ENCODE results near the gene AOPEP. TPM values are rescaled to one million over a fixed set of nuclear protein-coding genes. Genes with fewer than 3 reads are reported as not detected.
A peak's percentile ranks its signal among the peaks of the same experiment; 100 is the strongest.

The AOPEP gene
- total and polyA plus RNA-seq, 9 of the 15 experiments (the other 6 are each of a cell fraction or from before 2014, with no cell fraction given), result 4.5 to 19.3 (median 13.5) TPM

DNA sequence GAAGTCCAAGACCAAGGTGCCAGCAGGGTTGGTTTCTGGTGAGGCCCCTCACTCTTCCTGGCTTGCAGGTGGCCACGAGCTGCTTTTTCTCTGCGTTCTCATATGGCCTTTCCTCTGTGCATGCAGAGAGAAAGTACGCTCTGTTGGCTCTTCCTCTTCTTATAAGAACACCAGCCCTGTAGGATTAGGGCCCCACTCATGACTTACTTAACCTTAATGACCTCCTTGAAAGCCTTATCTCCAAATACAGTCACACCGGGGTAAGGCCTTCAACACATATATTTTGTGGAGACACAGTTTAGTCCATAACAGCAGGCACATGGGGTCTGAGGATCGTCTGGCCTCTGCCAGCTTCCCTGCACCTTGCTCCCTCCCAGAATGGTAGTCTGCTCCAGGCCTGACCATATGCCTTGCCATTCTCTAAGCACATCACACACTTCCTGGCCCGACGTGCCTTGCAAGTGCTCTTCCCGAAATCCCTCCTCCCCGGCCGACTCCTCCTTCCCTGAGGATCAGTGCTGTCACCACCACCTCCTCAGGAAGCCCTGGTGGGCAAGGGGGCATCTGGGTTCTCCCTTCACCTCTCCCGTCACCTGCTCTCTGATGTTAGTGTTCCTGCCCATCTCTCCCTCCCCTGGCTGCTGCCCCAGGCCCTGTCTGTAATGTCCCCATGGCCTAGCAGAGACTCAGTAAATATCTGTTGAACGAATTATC, 200.7 kb downstream of the AOPEP start (continued):
- TF ChIP-seq GABPB1 (CRISPR knock-in tag; IDR thresholded peaks at IDR 0.05), result no peak
- TF ChIP-seq CREB1 (IDR thresholded peaks at IDR 0.05), result no peak
- TF ChIP-seq CREB1 (CRISPR knock-in tag; IDR thresholded peaks at IDR 0.05), result no peak
- TF ChIP-seq, protein P1, sequence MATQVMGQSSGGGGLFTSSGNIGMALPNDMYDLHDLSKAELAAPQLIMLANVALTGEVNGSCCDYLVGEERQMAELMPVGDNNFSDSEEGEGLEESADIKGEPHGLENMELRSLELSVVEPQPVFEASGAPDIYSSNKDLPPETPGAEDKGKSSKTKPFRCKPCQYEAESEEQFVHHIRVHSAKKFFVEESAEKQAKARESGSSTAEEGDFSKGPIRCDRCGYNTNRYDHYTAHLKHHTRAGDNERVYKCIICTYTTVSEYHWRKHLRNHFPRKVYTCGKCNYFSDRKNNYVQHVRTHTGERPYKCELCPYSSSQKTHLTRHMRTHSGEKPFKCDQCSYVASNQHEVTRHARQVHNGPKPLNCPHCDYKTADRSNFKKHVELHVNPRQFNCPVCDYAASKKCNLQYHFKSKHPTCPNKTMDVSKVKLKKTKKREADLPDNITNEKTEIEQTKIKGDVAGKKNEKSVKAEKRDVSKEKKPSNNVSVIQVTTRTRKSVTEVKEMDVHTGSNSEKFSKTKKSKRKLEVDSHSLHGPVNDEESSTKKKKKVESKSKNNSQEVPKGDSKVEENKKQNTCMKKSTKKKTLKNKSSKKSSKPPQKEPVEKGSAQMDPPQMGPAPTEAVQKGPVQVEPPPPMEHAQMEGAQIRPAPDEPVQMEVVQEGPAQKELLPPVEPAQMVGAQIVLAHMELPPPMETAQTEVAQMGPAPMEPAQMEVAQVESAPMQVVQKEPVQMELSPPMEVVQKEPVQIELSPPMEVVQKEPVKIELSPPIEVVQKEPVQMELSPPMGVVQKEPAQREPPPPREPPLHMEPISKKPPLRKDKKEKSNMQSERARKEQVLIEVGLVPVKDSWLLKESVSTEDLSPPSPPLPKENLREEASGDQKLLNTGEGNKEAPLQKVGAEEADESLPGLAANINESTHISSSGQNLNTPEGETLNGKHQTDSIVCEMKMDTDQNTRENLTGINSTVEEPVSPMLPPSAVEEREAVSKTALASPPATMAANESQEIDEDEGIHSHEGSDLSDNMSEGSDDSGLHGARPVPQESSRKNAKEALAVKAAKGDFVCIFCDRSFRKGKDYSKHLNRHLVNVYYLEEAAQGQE (IDR thresholded peaks at IDR 0.05; ENCODE audit: borderline replicate concordance), result no peak
- TF ChIP-seq, protein P1 (CRISPR knock-in tag; IDR thresholded peaks at IDR 0.05; ENCODE audit: low read depth), result no peak
- TF ChIP-seq ELF2 (CRISPR knock-in tag; IDR thresholded peaks at IDR 0.05), result no peak
- TF ChIP-seq ZNF589 (CRISPR knock-in tag; IDR thresholded peaks at IDR 0.05; ENCODE audit: low read depth), result no peak
- TF ChIP-seq SNRNP70 (optimal IDR thresholded peaks at IDR 0.05; ENCODE audit: low read depth, low read length), result no peak
- TF ChIP-seq, protein P2, sequence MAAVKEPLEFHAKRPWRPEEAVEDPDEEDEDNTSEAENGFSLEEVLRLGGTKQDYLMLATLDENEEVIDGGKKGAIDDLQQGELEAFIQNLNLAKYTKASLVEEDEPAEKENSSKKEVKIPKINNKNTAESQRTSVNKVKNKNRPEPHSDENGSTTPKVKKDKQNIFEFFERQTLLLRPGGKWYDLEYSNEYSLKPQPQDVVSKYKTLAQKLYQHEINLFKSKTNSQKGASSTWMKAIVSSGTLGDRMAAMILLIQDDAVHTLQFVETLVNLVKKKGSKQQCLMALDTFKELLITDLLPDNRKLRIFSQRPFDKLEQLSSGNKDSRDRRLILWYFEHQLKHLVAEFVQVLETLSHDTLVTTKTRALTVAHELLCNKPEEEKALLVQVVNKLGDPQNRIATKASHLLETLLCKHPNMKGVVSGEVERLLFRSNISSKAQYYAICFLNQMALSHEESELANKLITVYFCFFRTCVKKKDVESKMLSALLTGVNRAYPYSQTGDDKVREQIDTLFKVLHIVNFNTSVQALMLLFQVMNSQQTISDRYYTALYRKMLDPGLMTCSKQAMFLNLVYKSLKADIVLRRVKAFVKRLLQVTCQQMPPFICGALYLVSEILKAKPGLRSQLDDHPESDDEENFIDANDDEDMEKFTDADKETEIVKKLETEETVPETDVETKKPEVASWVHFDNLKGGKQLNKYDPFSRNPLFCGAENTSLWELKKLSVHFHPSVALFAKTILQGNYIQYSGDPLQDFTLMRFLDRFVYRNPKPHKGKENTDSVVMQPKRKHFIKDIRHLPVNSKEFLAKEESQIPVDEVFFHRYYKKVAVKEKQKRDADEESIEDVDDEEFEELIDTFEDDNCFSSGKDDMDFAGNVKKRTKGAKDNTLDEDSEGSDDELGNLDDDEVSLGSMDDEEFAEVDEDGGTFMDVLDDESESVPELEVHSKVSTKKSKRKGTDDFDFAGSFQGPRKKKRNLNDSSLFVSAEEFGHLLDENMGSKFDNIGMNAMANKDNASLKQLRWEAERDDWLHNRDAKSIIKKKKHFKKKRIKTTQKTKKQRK (IDR thresholded peaks at IDR 0.05; ENCODE audit: borderline replicate concordance, low read depth, low read length), result no peak
- 0 out of 2 replicates have a peak, but pooled peaks have one; percentile 2 for TF ChIP-seq SPI1 (IDR thresholded peaks at IDR 0.05; ENCODE audit: borderline replicate concordance, low read depth, low read length)
- TF ChIP-seq TEAD2 (tag; IDR thresholded peaks at IDR 0.05), result no peak
- TF ChIP-seq FOS (IDR thresholded peaks at IDR 0.05; ENCODE audit: extremely low read depth, insufficient read length), result no peak
- TF ChIP-seq, protein P3, sequence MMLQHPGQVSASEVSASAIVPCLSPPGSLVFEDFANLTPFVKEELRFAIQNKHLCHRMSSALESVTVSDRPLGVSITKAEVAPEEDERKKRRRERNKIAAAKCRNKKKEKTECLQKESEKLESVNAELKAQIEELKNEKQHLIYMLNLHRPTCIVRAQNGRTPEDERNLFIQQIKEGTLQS (IDR thresholded peaks at IDR 0.05), result no peak
- TF ChIP-seq, protein P3 (CRISPR knock-in tag; conservative IDR thresholded peaks at IDR 0.05), result no peak
- no peak for TF ChIP-seq ZKSCAN1 (IDR thresholded peaks at IDR 0.05; ENCODE audit: low read depth, low read length)
- TF ChIP-seq POU5F1 (IDR thresholded peaks at IDR 0.05; ENCODE audit: borderline replicate concordance, low read depth, low read length, partially characterized antibody), result no peak
- no peak for TF ChIP-seq BACH1 (tag; IDR thresholded peaks at IDR 0.05)

All from K562 (cell line).